Heart left ventricle (tissue), 13 donors: ENCODE measurements around the gene RNF123.

ENCODE experiments used
- CTCF ChIP-seq, 12 donors: fragments of 200-600 bp; sonication (generic) in 4 of 12; IDR thresholded peaks; one replicate each; pipeline versions ENCODE4 v1.5.0 to v1.8.0; 2018 to 2022; ENCODE audit warnings: antibody characterized with exemption in 12 of 12, mild to moderate bottlenecking in 5 of 12
- POLR2A ChIP-seq, 2 donors: fragments of 450-650 bp; IDR thresholded peaks; one replicate each; pipeline ENCODE4 v1.6.1; 2017; ENCODE audit warnings: antibody characterized with exemption in 2 of 2, mild to moderate bottlenecking in 2 of 2, moderate library complexity in 2 of 2
- donor health status: ischemic (EF 13 %, LVEDD 7.1; RV severe dilation, severe dysfunction).
- donor health status: DM: no; HTN: yes; CAD: no.
- donor health status: DM: no; HTN: no; CAD: no.
- donor health status: ischemic (EF 25% LVEDD 6.9; RV normal size, moderate dysfunction).
- donor health status: ischemic (EF 25% LVEDD 5.7; RV mildly dilated, moderate dysfunction).
- donor health status: ischemic (EF 35%, LVEDD 5.7; RV mildly dilated, moderate dysfunction).
- donor health status: nonischemic (EF 11% LVEDD 7.7; RV severe dilation, severe dysfunction).
- donor health status: DM: yes; HTN: yes; CAD: no.
- donor health status: PGD.
- donor health status: ischemic (EF 29% LVEDD 5.4; RV normal size, mild dysfunction).
- donor health status: nonischemic (EF 23%, LVEDD 6.1; RV moderate dilation, normal function).

GRCh38 chr3:49750056-49750455 lies 60.7 kb downstream of the RNF123 start:
- no peak for TF ChIP-seq CTCF (IDR thresholded peaks at IDR 0.05)
- no peak for TF ChIP-seq POLR2A (IDR thresholded peaks at IDR 0.05)
